ENCODE results near the gene GRM7.

DNA sequence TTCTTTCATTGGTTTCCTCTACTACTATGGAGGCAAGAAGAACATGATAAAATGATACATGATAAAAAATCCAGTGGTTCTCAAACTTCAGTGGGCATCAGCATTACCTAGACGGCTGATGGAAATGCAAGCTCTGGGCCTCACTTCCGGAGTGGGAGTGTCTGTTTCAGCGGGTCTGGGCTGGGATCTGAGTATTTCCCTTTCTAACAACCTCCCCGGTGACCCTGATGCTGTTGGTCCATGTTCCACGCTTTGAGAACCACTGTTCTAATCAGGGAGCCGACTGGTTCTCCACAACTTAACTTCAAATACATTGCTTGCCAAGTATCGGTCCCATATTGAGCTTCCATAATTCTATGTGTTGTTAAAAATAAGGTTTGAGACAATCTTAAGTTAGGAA, 928.4 kb downstream of the GRM7 start:
- TF ChIP-seq POLR2A (IDR thresholded peaks at IDR 0.05) (no peak), CTCF (IDR thresholded peaks at IDR 0.05) (no peak)
